Measurements from ENCODE around the gene FCSK.
A peak's percentile ranks its signal among the peaks of the same experiment; 100 is the strongest.

FCSK gene

GRCh38 chr16:70421473-70422311 lies 32.7 kb upstream of the FCSK start:
- CTCF ChIA-PET, result interaction anchor here (0.9 to 2.7 kb wide), 4 partner anchors 8 to 41 kb away, joined by 3 to 9 read pairs (median 3); no protein-coding TSS in a partner anchor
- POLR2A ChIA-PET, result interaction anchor here (0.6 kb wide), 1 partner anchor 17 kb away, joined by 3 read pairs; no protein-coding TSS in a partner anchor
- TF ChIP-seq CTCF (IDR thresholded peaks at IDR 0.05; ENCODE audit: control extremely low read depth, extremely low read depth, low read depth, missing control alignments), result no peak

DNA sequence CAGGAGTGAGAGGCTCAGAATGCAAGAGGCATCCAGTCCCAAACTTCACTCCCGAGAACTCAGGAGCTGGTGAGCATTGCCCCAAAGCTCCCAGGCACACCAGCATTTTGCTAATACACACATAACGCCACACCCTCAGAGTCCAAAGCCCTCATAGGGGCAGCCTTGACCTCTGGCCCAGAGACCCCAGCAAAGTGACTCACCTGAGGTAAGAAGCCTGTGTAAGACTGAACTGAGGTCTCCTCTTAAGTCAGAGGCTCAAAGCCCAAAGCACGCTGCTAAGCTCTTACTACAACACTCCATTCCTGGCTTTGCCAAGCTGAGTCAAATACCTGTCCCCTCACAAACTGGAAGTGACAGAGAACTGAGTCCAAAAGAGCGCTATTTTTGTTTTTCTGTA lies 31.9 kb upstream of the FCSK start:
- no peak for TF ChIP-seq CTCF (IDR thresholded peaks at IDR 0.05; ENCODE audit: control extremely low read depth, extremely low read depth, low read depth, missing control alignments)
- CTCF ChIA-PET, result interaction anchor here (0.9 to 2.7 kb wide), 3 partner anchors 9 to 28 kb away, joined by 3 to 9 read pairs (median 3); no protein-coding TSS in a partner anchor
- no peak for DNase-seq (ENCODE audit: extremely low spot score)
- POLR2A ChIA-PET, result no interaction called here

More at GRCh38 chr16:70421473-70422311, 32.7 kb upstream of the FCSK start:
- no peak for DNase-seq (ENCODE audit: extremely low spot score)

- CTCF ChIA-PET, result interaction anchor here (0.9 to 1.5 kb wide), 4 partner anchors 11 to 43 kb away, joined by 3 to 5 read pairs (median 4); no protein-coding TSS in a partner anchor
- no peak for TF ChIP-seq CTCF (IDR thresholded peaks at IDR 0.05; ENCODE audit: control extremely low read depth, extremely low read depth, low read depth, missing control alignments)
- POLR2A ChIA-PET, result interaction anchor here (0.7 to 1.0 kb wide), 4 partner anchors 8 to 29 kb away, joined by 3 to 6 read pairs (median 4); no protein-coding TSS in a partner anchor
- DNase-seq (ENCODE audit: extremely low spot score), result no peak
These were observed 26.6 kb upstream of the FCSK start for GRCh38 chr16:70427786-70428177.

GRCh38 chr16:70428178-70428998 lies 26.0 kb upstream of the FCSK start:
- CTCF ChIA-PET, result interaction anchor here (0.9 to 1.5 kb wide), 4 partner anchors 11 to 42 kb away, joined by 3 to 5 read pairs (median 4); no protein-coding TSS in a partner anchor
- no peak for TF ChIP-seq CTCF (IDR thresholded peaks at IDR 0.05; ENCODE audit: control extremely low read depth, extremely low read depth, low read depth, missing control alignments)
- DNase-seq (ENCODE audit: extremely low spot score), result peak; percentile 68
- POLR2A ChIA-PET, result interaction anchor here (0.9 to 1.0 kb wide), 2 partner anchors 9 to 12 kb away, joined by 3 to 6 read pairs; no protein-coding TSS in a partner anchor

DNA sequence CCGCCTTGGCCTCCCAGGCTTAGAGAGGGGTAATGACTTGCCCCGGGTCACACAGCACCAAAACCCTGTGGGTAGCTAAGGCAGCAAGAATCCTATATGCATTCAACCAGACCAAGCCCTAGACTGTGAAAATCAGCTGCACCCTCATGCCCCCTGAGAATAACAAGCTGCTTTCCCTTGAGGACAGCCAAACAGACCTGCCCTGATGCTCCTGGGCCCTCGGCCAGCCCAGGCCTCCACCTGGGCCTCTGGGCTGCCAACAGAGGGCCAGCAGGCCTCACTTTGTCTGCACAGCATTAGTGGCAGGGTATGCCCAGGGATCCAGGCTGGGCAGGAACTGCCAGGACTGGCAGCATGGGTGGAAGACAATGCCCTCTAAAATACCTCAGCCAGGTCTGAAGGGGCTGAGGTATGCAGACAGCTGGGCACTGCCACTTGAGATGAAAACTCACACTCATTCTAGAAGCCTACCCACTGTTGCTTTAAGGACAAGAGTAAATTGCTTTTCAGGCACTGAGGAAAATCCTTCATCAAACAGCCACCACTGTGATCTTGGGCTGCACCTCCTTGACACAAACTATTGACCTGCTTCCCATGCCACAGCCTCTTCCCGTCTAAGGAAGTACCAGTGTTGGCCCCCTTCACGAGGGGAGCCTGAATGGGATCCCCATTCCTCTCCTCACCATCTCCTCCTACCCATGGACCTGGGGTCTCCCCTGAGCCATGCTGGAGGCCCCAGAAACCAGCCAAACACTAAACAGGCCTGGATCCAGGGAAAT lies 24.3 kb upstream of the FCSK start:
- TF ChIP-seq CTCF (IDR thresholded peaks at IDR 0.05; ENCODE audit: control extremely low read depth, extremely low read depth, low read depth, missing control alignments), result no peak
- ChIA-PET CTCF (interaction anchor here (1.3 to 1.5 kb wide), 2 partner anchors 9 to 21 kb away, joined by 5 to 6 read pairs; partner anchors contain the start of gene ST3GAL2), POLR2A (interaction anchor here (0.7 to 1.5 kb wide), 2 partner anchors 22 to 52 kb away, joined by 4 to 12 read pairs; no protein-coding TSS in a partner anchor)
- no peak for DNase-seq (ENCODE audit: extremely low spot score)
